Epithelial cell of proximal tubule (primary cell): Measurements from ENCODE around the gene CTSG. TPM values are rescaled to one million over a fixed set of nuclear protein-coding genes. Genes with fewer than 3 reads are reported as not detected.

Experiments used
- DNase-seq: peaks from one replicate; pipeline ENCODE4 v3.0.0-alpha.2; 2011; ENCODE audit warnings: low read depth
- H3K4me3 ChIP-seq: 2 replicates; pipeline ENCODE4 v1.5.1; 2011; ENCODE audit warnings: low read depth, mild to moderate bottlenecking, low read length
- total RNA-seq: library from RNA; depleted of rRNA; stranded (reverse); fragments of >200 nt; gene quantifications from 2 replicates; pipeline ENCODE4 v1.2.3, GENCODE V29; 2015
- TF ChIP-seq, protein P1 (sequence below): conservative IDR thresholded peaks from 2 replicates; pipeline ENCODE4 v1.5.1; 2012; ENCODE audit warnings: low read depth, mild to moderate bottlenecking, low read length

Gene CTSG, protein sequence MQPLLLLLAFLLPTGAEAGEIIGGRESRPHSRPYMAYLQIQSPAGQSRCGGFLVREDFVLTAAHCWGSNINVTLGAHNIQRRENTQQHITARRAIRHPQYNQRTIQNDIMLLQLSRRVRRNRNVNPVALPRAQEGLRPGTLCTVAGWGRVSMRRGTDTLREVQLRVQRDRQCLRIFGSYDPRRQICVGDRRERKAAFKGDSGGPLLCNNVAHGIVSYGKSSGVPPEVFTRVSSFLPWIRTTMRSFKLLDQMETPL
- not detected in 2 replicates for total RNA-seq

DNA sequence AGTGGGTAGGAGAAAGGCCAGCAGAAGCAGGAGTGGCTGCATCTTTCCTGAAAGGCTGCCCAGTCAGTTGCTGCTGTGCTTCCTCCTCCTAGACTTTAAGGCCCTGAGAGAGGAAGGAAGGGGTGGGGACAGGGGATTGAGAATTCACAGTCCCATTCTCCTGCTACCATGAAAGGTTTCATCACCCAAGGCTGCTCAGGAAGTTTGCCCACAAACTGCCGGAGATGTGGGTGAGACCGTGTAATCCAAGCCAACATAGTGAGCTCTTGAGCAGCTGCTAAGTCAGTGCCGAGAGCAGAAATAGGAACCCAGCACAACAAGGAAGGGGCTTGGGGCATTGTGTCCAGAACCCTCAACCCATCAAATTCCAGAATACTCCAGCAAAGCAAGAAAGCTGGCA lies at the start of gene CTSG:
TSS of gene CTSG (minus strand) at position 69 of the 400 bp plus-strand sequence. CDS start at position 42, 27 bp downstream.
- no peak for DNase-seq
- H3K4me3 ChIP-seq, result no peak within 1 kb of the TSS
- TF ChIP-seq, protein P1, sequence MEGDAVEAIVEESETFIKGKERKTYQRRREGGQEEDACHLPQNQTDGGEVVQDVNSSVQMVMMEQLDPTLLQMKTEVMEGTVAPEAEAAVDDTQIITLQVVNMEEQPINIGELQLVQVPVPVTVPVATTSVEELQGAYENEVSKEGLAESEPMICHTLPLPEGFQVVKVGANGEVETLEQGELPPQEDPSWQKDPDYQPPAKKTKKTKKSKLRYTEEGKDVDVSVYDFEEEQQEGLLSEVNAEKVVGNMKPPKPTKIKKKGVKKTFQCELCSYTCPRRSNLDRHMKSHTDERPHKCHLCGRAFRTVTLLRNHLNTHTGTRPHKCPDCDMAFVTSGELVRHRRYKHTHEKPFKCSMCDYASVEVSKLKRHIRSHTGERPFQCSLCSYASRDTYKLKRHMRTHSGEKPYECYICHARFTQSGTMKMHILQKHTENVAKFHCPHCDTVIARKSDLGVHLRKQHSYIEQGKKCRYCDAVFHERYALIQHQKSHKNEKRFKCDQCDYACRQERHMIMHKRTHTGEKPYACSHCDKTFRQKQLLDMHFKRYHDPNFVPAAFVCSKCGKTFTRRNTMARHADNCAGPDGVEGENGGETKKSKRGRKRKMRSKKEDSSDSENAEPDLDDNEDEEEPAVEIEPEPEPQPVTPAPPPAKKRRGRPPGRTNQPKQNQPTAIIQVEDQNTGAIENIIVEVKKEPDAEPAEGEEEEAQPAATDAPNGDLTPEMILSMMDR, result no peak

DNA sequence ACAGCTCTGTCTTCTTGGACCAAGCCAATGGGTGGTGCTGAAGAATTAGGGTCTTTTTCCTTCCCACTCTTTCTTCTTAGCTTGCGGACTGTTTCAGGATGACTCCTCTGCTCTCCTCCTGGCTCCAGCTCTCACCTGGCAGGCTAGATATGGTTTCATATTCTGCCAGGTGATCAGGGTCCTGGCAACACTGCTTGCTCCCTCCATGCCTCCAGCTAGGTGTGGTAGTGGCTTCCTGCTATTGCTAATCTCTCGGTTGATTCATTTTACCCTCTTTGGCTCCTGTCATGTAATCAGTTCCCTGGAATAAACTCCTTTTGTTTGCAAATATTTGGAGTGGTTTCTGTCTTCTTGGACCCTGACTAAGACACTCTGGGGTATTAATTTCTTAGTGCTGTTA lies 37.7 kb upstream of the CTSG start:
- DNase-seq, result no peak
- no peak overlapping the region for H3K4me3 ChIP-seq
- TF ChIP-seq, protein P1, result no peak

DNA sequence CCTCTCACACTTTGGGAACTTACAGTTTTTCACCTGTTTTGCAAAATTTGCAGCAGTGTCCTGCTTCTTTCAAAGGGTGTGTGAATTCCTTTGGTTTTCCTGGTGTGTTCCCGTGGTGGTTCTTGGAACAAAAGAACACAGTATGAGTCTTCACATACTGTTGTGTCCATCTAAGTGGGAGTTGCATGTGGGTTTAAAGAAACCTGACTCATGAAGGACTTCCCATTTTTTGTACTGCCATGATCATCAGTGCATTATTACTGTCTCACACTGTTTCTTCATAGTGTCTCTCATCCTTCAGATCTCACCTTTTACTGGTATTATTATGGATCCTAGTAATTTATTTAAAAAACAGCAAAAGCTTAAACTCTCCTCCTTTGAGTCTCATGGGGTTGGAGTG lies 37.2 kb upstream of the CTSG start:
- no peak overlapping the region for H3K4me3 ChIP-seq
- TF ChIP-seq, protein P1, result no peak
- no peak for DNase-seq

DNA sequence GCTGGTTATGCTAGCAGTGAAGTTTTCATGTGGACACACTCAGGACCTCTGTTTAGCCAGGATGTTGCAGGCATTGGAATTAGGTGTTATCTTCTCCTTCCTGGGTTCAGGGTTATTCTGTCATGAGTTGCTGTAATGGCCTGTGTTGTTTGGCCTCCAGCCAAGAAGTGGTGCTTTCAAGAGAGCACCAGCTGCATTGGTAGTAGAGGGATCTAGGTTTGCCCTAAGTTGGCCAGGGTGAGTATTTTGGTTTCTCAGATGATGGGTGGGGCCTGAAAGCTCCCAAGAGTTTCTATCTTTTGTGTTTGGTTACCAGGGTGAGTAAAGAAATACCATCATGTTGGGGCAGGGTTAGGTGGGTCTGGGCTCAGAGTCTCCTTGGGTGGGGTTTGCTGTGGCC lies 36.1 kb upstream of the CTSG start:
- TF ChIP-seq, protein P1, result no peak

DNA sequence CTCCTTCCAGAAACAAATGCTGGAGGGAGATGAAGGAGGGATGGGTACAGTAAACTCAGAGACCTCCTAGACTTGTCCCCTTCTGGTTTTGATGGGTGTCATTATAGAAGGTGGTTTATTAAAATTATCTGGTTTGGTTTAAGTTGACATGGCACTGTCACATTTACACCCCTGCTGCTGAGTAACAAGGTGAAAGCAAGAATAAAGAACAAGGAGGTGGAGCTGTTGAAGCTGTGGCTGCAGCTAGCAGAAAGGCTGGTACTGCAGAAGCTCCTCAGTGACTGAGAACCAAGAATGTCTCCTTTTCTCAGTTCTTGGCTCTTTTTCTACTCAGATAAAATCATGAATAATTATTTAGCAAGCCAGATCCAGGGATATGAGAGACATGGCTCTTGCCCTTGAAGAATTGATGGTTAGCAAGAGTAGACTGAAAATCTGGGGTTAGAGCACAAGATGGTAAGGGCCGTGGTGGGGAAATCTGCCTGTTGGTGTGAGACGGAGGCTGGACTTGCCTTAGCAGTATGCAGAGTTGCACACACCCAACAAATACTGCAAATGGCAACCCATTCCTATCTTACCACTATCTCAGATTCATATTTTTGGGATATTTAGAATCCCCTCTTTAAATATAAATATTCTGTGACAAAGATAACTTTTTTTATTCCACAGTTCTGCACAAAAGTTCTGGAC lies 33.8 kb upstream of the CTSG start, which contains the start of gene GZMH:
TSS of gene GZMH (minus strand) at position 31 of the 690 bp plus-strand sequence. CDS start 72 bp downstream, outside the sequence.
- no peak for DNase-seq
- H3K4me3 ChIP-seq, result no peak within 1 kb of the TSS
- TF ChIP-seq, protein P1, result no peak

More for the DNA sequence above, 36.1 kb upstream of the CTSG start:
- H3K4me3 ChIP-seq, result no peak overlapping the region
- no peak for DNase-seq

DNA sequence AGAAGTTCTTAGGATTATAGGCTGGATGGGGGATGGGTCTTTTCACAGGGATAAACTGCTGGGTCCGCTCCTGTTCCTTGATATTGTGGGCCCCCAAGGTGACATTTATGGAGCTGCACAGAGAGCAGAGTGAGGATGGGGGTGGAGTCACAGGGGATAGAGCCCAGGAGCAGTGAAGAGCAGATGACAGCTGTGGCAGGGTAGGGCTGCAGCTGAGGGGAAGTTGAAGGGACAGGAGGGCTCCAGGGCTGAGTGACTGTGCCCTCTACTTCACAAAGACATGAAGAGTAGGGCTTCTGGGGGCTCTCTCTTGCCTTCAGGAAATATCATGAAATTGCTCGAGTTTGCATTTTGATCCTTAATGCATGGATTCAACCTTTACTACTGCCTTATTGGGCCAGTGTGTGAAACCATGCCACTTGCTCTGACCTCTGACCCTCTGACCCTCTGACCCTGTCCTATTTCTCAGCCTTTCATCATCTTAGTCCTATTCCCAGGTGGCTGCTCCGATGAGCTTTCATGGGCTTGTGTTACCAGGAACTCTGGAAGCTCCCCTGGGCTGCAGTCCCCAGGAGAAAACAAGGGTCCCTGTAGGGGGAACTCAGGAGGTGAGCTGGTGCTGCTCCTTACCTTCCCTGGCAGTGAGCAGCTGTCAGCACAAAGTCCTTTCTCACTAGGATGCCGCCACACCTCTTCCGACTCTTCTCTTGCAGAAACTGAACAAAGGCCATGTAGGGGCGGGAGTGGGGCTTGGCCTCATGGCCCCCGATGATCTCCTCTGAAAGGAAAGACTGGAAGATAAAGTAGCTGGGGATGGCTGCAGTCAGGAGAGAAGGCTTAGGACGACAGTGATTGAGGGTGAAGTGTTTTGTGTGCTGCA lies 31.8 kb upstream of the CTSG start:
- DNase-seq, result no peak
- no peak overlapping the region for H3K4me3 ChIP-seq
- TF ChIP-seq, protein P1, result no peak
